IPS DF 4.7 (cell line): ENCODE measurements around the gene CMTM3.
"Not testable (repeated sequence)": the region's sequence is repeated elsewhere in the genome, so short reads cannot be mapped to it uniquely, and the experiment has no call there.

Experiments used
- DNase-seq: peaks from one replicate; pipeline ENCODE4 v3.0.0-alpha.2; 2013; ENCODE audit warnings: low spot score; ENCODE audit errors: extremely low read depth

The CMTM3 gene

DNA sequence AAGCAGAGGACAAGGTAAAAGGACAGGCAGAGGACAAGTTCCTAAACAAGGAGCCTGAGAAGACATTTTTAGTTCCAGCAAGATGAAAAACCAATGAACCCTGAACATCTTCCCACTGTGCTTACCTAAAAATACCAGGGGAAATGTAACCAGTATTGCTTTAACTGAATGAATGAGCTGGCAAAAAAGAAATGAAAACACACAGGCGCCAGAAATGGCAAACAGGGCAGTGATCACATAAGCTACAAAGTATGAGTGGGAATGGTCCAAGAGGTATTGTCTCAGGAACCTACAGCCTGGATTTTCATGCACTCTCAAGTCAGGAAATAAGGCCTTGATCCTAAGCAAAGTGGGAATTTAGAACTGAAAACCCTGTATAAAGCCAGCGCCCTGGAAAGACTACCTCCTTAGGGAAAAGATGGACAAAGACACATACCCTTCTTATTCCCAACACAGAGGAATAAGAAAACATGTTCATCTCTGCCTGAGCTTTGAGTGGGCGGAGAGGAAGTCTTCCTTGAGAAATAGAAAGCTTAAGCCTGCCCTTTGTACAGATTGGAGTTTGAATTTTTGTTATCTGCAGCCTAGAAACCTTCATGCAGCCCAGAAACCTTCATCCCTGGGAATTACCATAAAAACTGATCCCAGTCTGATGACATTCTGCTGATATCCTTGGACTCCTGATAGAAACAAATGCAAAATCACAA is 23.1 kb upstream of the CMTM3 start:
- no peak for DNase-seq

DNA sequence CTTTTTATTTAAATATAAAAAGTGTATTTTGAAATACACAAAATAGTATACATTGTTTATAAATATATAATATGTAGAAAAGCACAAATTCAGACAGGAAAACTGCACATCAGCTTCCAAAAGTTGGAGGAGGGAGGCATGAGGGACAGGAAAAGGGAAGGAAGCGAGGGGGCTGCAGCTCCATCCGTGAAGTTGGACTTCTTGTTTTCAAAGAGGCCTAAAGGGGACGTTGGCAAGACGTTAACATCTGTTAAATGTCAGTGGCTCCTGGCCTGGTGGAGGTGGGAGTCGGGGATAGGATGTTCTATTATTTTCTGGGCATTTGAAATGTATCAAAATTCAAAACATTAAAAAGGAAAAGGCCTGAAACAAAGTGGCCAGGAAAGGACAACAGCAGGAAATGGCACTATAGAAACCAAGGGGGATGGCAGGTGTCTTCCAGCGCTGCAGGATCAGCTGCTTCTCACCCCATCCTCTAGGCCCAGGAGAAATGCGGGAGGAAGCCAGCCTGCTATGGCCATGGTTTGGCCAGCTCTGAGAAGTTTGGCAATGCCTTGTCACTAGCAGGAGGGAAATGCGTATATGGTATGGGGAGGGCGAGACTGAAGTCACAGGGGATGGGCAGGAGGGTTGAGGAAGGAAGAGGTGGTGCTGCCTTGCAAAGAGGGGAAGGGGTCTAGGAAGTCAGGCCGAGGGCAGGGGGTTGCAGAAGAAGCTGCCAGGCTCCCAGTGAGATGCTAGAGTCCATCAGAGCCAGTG is 18.8 kb upstream of the CMTM3 start:
- DNase-seq, result no peak

- DNase-seq, result no peak
These were observed 16.5 kb upstream of the CMTM3 start for GRCh38 chr16:66587881-66588600.

DNA sequence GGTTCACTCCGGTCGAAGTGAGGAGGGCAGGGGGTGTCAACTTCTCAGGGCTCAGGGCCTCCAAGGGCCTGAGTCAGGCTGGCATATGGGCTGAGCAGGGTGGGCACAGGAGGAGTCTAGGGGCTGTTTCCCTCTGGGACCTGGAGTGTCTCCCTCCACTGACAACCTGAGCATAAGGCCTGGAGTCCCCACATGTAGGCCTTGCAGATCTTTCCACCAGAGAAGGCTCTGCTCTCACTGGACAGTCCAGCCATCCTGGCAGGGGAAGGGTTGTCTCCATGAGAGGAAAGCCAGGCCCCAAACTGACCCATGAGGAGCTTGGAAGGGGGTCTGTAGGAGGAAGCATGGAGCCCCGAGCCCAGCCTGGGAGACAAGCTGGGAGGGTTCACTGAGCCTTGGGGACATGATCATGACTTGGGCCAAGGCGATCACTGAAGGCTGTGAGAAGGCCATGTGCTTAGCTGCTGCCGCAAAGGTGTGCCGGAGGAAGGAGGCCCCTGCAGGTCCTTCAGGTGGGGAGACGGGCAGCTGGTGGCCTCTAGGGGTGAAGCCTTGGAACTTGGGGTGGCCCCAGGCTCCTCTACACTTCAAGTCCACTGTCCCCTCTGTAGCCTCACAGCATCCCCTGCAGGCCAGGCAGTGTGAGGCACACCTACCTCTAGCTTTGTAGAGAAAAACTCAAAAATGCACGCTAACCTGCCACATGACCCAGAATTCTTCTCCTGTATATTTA is 15.4 kb upstream of the CMTM3 start:
- no peak for DNase-seq

GRCh38 chr16:66590322-66590721 is 14.2 kb upstream of the CMTM3 start:
- no peak for DNase-seq

DNA sequence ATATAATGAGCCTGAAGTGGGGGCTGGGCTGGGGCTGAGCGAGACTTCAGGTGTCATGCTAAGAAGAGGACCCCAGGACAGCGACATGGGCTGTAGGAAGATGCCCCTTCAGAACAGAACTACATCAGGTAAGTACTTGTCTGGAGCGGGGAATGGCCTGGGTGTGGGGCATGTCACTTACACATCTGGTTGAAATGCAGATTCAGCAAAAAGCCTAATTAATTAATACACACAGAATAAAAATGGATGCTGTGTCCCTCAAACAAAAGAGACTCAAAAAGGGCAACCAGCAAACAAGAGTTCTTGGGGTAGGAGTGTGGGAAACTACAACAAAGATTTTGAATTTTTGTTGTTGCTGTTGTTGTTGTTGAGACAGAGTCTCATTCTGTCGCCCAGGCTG is 13.5 kb upstream of the CMTM3 start:
- no peak for DNase-seq

DNA sequence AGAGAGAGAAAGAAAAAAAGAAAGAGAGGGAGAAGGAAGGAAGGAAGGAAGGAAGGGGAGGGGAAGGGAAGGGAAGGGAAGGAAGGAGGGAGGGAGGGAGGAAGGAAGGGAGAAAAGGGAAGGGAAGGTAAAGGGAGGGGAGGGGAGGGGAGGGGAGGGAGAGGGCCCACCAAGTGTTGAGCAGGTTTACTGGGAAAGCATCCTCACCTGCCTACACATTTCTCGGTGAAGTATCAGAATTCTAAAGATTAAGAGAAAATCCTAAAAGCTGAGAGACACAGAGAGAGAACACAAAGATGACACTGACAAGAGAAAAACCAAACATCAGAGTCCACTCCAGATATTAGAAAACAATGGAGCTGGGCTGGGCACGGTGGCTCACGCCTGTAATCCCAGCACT is 12.3 kb upstream of the CMTM3 start:
- DNase-seq, result no peak

DNA sequence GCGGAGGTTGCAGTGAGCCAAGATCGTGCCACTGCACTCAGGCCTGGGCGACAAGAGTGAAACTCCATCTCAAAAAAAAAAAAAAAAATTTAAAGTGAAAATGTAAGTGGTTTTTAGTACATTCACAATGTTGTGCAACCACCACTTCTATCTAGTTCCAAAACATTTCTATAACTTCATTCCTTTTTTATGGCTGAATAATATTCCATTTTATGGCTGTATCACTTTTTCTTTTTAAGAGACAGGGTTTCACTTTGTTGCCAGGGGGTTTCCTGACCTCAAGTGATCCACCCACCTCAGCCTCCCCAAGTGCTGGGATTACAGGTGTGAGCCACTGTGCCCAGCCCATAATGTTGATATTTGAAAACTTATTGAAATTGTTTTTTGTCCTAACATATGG is 11.7 kb upstream of the CMTM3 start:
- no peak for DNase-seq

DNA sequence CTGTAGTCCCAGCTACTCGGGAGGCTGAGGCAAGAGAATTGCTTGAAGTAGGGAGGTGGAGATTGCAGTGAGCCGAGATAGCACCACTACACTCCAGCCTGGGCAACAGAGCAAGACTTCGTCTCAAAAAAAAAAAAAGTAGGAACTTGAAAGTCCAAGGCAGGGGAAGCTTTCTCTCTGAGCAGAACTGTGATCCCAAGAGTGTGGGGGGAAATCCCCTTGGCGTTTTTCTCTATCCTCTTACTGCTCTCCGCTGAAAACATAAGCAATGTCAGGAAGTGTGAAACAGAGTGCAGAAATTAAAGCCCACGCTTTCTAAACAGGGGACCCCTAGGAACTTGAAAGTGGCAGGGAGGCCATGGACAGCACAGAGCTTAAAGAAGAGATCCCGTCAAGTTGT is 9.8 kb upstream of the CMTM3 start:
- DNase-seq, result no peak

GRCh38 chr16:66596559-66596958 is 7.9 kb upstream of the CMTM3 start:
- DNase-seq, result not testable (repeated sequence)

DNA sequence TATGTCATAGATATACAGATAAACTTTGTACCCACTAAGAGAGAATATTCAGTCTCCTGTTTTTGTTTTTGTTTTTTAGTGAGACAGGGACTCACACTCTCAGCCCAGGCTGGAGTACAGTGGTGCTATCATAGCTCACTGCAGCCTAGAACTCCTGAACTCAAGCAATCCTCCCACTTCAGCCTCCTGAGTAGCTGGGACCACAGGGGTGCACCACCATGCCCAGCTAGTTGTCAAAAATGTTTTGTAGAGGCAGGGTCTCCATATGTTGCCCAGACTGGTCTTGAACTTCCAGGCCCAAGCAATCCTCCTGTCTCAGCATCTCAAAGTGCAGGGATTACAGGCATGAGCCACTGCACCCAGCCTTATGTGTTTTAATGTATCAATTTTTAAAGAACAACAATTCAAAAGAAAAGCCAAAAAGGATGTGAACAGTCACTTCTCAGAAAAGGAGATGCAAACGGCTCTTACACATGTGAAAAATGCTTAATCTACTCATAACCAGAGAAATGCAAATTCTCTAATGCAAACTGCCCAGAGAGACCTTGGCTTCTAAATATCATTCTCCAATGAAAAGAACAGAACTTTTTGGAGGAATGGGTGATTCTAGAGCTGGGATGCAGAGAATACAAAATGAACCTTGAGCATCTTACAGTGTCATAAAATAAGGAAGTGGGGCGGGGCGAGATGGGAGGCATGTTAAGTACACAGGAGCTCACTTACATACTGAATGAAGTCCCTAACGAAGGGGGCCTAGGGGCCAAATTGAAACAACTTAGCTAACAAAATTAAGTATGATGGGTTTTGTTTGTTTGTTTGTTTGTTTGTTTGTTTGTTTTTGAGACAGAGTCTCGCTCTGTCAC is 7.3 kb upstream of the CMTM3 start:
- no peak for DNase-seq

- no peak for DNase-seq
These were observed 6.4 kb upstream of the CMTM3 start for GRCh38 chr16:66598111-66598510.

GRCh38 chr16:66599726-66600125 is 4.8 kb upstream of the CMTM3 start:
- DNase-seq, result no peak

DNA sequence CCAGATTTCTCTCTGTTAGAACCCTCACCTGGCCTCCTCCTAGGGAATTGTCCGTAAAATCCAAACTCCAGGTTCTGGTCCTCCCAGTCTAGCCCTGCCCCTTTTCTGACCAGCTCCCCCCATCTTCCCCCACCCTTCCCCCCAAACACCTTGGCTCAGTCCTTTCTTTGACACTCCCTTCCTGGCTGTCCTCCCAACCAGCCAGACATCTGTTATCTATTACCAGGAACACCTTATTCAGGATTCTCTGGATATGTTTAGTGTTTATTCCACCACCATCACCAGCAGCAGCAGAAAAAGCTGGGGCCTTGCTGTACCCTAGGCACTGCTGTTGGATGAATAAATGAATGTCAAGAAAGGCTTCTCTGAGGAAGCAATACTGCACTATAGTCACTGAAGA is 4.0 kb upstream of the CMTM3 start:
- DNase-seq, result no peak

GRCh38 chr16:66601471-66601870 is 3.0 kb upstream of the CMTM3 start:
- no peak for DNase-seq

DNA sequence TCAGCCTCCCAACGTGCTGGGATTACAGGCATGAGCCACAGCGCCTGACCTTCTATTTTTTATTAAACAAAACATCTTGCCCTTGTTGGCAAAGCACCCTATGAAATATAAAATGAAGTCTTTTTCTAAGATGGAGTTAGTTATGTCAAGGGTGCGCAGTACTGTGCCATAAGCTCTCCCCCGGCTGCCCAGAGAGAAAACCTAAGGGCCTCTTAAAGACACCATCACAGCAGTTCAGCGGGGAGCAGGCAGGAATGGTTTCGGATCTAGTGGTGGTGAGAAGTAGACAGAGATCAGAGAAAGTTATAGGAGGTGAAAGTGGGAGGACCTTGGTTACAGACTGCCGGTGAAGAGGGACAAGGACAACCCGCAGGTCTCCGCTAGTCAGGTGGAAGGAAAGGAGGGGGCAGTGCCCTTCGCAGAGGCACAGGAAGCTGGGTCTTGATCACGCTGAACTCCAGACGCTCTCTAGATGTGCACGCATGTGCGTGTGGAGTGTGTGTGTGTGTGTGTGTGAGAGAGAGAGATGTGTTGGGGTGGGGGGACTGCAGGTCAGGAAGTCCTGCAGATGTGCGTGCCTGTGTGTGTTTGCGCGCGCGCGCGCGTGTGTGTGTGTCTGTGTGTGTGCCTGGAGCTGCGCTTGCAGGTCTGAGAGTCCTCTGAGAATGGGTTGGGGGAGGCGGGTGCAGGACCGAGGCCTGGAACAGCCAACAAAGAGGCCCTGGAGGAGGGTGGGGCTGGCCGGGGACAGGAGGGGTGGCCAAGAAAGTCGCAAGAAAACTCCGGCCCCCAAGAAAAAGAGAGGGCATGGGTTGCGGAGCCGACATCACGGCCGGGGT is 748 bp upstream of the CMTM3 start:
- no peak for DNase-seq

DNA sequence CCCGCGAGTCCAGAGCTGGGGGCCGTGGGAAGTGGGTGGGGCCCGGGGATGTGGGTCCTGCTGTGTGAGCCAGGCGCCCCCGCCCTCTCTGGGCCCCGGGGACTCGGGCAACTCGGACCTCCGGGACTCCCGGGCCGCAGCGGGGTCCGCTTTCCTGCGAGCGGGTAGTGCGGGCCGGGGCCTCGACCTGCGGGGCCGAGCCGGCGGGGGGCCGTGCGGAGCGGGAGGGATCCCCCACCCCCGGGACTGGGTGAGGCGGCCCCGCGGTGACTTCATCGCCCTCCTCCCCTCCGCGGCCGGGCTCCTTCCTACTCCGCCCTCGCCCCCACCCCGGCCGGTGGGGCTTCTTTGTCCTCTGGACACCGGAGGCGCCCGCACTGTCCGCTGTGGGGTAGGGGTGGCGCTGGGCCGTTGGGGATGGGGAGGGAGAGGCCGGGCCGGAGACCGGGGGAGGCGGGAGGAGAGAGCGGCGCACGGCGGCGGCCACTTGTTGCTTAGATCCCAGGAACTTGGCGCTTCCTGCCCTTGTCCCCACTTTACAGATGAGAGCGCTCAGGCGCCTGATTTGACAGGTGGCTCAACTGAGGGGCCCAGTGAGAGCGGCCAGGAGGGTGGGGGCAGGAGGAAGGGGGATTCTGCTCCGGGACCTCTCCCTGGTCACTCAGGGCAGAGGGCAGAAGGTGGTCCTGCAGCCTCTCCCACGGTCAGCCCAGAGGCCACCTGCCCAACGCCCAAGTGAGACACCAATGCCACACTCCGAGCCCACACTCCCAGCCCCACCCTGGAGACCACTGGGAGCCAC is 874 bp downstream of the CMTM3 start:
- no peak for DNase-seq

DNA sequence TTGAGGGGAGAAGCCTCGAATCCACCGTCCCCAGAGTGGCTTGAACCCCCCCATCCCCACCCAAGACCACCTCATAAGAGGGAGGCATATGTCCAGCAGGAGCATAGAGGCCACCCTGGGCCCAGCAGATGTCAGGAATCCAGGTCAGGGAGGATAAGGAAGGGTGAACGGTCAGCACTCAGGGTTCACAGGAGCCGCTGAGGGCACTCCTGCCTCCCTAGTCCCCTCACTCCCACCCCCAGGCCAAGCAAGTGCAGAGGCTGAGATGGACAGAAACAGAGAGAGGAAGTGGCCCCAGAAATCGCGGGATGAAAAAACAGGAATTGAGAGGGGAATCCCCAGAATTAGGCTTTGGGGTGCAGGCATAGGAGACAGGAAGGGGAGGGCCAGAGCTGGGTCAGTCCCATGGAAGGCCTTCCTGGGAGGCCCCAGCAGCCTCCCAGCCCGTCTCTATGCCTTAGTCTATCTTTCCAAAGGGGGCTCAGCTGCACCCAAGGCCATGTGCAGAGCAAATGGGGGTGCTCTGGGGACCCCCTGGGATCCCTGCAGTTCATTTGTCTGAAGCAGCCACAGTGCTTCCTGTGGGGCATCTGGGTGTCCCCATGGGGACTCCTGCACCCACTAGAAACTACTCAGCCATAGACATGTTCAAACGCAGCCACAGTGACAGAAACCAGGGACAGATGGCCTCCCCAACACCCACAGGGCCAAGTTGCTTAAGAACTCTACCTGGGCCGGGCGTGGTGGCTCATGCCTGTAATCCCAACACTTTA is 1.7 kb downstream of the CMTM3 start:
- DNase-seq, result no peak
